ENCODE results near the gene ZHX3.

- TF ChIP-seq CTCF (IDR thresholded peaks at IDR 0.05) (peak in 2 of 5 experiments; percentile 29 to 30), POLR2A (IDR thresholded peaks at IDR 0.05) (no peak), EP300 (IDR thresholded peaks at IDR 0.05) (peak in 1 of 2 donors; percentile 69)
Observed at GRCh38 chr20:41178904-41179432, 138.6 kb downstream of the ZHX3 start.
